Osteocyte (in vitro differentiated cells): ENCODE data around the gene DAP3. TPM values are rescaled to one million over a fixed set of nuclear protein-coding genes. Genes with fewer than 3 reads are reported as not detected.
"Not testable (repeated sequence)": the region's sequence is repeated elsewhere in the genome, so short reads cannot be mapped to it uniquely, and the experiment has no call there.

Experiments
- DNase-seq: peaks from one replicate; pipeline ENCODE4 v3.0.0; 2021; ENCODE audit warnings: mixed read lengths; ENCODE audit not compliant: unreplicated experiment; ENCODE audit errors: extremely low spot score
- H3K27ac Mint-ChIP-seq: one replicate; pipeline ENCODE4 v1.8.0; 2021; ENCODE audit warnings: mild to moderate bottlenecking, mixed read lengths; ENCODE audit not compliant: unreplicated experiment
- H3K27me3 Mint-ChIP-seq: one replicate; pipeline ENCODE4 v1.8.0; 2021; ENCODE audit warnings: mixed read lengths; ENCODE audit not compliant: unreplicated experiment
- H3K36me3 Mint-ChIP-seq: one replicate; pipeline ENCODE4 v1.8.0; 2021; ENCODE audit warnings: mixed read lengths; ENCODE audit not compliant: unreplicated experiment
- H3K4me1 Mint-ChIP-seq: one replicate; pipeline ENCODE4 v1.8.0; 2021; ENCODE audit warnings: mixed read lengths; ENCODE audit not compliant: unreplicated experiment
- H3K4me3 Mint-ChIP-seq: one replicate; pipeline ENCODE4 v1.8.0; 2021; ENCODE audit warnings: mild to moderate bottlenecking, moderate library complexity, mixed read lengths; ENCODE audit not compliant: unreplicated experiment
- H3K9me3 Mint-ChIP-seq: one replicate; pipeline ENCODE4 v1.8.0; 2021; ENCODE audit warnings: mixed read lengths; ENCODE audit not compliant: unreplicated experiment
- CTCF ChIP-seq: fragments of 200-600 bp; sonication (generic); IDR thresholded peaks from 2 replicates; pipeline ENCODE4 v1.5.0; 2021; ENCODE audit warnings: antibody characterized with exemption, mild to moderate bottlenecking, moderate library complexity
- total RNA-seq: library from RNA; stranded (reverse); gene quantifications from 2 replicates; pipeline ENCODE4 v1.2.1, GENCODE V29; 2021

The DAP3 gene
- total RNA-seq, 1 donor from 2014 or later = 78.0 TPM

DNA sequence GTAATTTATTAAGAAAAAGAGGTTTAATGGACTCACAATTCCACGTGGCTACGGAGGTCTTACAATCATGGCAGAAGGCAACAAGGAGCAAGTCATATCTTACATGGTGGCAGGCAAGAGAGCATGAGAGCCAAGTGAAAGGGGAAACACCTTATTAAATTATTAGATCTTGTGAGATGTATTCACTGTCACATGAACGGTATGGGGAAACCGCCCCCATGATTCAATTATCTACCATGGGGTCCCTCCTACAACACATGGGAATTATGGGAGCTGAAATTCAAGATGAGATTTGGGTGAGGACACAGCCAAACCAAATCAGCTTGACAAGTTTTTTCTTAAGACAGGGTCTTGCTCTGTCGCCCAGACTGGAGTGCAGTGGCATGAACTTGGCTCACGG is 14.3 kb downstream of the DAP3 start:
- no peak overlapping the region for H3K27ac Mint-ChIP-seq
- no peak for DNase-seq

DNA sequence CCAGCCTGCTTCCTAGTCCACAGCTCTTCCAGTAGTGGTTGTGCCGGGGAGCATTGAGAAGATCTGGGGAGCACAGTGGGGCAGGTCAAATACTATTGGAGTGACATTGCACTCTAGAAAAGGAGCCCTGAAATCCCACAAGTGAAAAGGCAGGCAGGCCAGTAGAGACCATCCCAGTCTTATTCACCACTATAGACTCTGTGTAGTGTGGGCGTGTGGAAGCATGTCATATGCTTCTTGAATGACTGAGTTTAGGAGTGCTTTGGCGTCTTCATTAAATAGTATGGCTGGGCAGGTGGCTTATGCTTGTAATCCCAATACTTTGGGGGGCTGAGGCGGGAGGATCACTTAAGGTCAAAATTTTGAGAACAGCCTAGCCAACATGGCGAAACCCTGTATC is 15.5 kb downstream of the DAP3 start:
- H3K27ac Mint-ChIP-seq, H3K4me1 Mint-ChIP-seq, H3K36me3 Mint-ChIP-seq, H3K9me3 Mint-ChIP-seq, H3K27me3 Mint-ChIP-seq, DNase-seq, H3K4me3 Mint-ChIP-seq: not testable (repeated sequence)

More for the DNA sequence above, 14.3 kb downstream of the DAP3 start:
- H3K36me3 Mint-ChIP-seq = no peaks in the 10 kb centered on the region
- no peaks in the 10 kb centered on the region for H3K27me3 Mint-ChIP-seq
- H3K9me3 Mint-ChIP-seq = no peaks in the 10 kb centered on the region
- H3K4me3 Mint-ChIP-seq = no peak overlapping the region
- peaks cover 6% of the 10 kb centered on the region for H3K4me1 Mint-ChIP-seq
- no peak for TF ChIP-seq CTCF

DNA sequence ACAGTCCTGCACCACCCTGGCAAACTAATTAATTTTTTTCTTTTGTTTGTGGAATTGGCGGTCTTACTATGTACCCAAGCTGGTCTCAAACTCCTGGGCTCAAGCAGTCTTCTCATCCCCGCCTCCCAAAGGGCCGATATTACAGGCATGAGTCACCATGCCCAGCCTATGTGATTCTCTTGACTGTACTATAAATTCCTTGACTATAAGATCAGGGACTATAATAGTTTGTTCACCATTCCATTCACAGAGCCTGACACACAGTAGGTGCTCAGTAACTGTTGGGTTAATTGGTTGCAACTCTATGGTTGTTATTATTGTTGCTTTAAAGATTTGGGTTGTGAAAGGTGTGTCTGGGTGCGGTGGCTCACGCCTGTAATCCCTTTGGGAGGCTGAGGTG is 17.2 kb downstream of the DAP3 start:
- peaks cover 5% of the 10 kb centered on the region for H3K4me1 Mint-ChIP-seq
- H3K27ac Mint-ChIP-seq = no peak overlapping the region
- peaks cover 4% of the 10 kb centered on the region for H3K36me3 Mint-ChIP-seq
- H3K4me3 Mint-ChIP-seq = no peak overlapping the region
- no peak for TF ChIP-seq CTCF
- peak; percentile 27 for DNase-seq
- no peaks in the 10 kb centered on the region for H3K9me3 Mint-ChIP-seq
- H3K27me3 Mint-ChIP-seq = no peaks in the 10 kb centered on the region

DNA sequence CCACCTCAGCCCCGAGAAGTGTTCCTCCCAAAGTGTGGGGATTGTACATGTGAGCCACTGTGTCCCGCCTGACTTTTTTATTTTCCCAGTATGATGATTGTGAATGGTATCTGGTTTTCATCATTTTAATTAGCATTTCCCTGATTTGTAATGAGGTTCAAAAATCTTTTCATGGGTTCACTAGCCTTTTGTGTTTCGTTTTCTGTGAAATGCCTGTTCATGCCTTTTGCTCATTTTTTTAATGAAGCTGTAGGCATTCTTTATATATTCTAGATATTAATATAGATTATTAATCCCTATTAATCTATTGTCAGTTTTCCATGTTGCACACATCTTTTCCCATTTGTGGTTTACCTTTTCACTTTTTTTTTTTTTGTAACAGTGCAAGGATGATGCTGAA is 20.5 kb downstream of the DAP3 start:
- Mint-ChIP-seq H3K27me3 (no peaks in the 10 kb centered on the region), H3K36me3 (peaks cover 18% of the 10 kb centered on the region), H3K9me3 (no peaks in the 10 kb centered on the region), H3K4me3 (no peak overlapping the region), H3K4me1 (peaks cover 5% of the 10 kb centered on the region), H3K27ac (no peak overlapping the region)
- no peak for TF ChIP-seq CTCF
- DNase-seq = no peak

- H3K27me3 Mint-ChIP-seq = not testable (repeated sequence)
- peaks cover 18% of the 10 kb centered on the region for H3K36me3 Mint-ChIP-seq
Observed at GRCh38 chr1:155711457-155711856, 22.6 kb downstream of the DAP3 start.

DNA sequence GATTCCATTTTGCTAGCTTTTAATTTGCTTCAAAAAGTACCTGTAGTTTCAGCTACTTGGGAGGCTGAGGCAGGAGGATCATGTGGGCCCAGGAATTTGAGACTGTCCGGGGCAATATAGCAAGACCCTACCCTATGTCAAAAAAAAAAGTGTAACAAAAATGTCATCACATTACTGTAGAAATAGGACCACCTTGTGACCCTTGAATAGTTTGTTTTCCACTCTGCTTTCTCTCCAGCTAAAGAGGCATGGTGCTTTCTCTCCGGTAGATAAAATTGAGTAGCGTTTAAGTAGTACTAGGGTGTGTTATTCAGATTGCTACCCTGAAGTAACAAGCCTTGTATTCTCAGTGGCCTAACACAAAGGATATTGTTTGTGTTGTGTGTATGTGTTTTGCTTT is 23.7 kb downstream of the DAP3 start:
- H3K4me3 Mint-ChIP-seq, H3K9me3 Mint-ChIP-seq, H3K27ac Mint-ChIP-seq, DNase-seq, H3K27me3 Mint-ChIP-seq, H3K4me1 Mint-ChIP-seq: not testable (repeated sequence)
- peaks cover 23% of the 10 kb centered on the region for H3K36me3 Mint-ChIP-seq

More at GRCh38 chr1:155711457-155711856, 22.6 kb downstream of the DAP3 start:
- not testable (repeated sequence) for H3K4me1 Mint-ChIP-seq, DNase-seq, H3K27ac Mint-ChIP-seq, H3K4me3 Mint-ChIP-seq, H3K9me3 Mint-ChIP-seq

DNA sequence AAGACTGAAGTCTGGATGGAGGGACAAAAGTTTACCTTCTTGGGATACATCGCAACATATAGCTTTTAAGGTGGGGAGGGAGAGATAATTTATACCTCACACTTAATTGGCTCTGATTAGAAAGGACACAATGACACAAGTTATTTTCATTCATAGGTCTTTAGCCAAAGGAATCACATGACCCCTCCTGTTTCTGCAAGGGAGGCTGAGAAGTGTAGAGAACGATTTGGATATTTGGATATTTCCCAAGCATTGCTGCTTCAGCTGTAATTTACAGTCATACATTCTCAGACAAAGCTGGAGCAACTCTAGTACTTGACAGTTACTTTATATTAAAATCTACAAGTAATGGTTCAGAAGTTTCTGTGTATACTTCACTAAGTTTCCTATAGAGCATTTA is 24.2 kb downstream of the DAP3 start:
- Mint-ChIP-seq H3K36me3 (peaks cover 26% of the 10 kb centered on the region), H3K9me3 (no peaks in the 10 kb centered on the region), H3K4me3 (no peak overlapping the region), H3K27me3 (no peaks in the 10 kb centered on the region), H3K4me1 (no peaks in the 10 kb centered on the region), H3K27ac (no peak overlapping the region)
- no peak for DNase-seq
- no peak for TF ChIP-seq CTCF

DNA sequence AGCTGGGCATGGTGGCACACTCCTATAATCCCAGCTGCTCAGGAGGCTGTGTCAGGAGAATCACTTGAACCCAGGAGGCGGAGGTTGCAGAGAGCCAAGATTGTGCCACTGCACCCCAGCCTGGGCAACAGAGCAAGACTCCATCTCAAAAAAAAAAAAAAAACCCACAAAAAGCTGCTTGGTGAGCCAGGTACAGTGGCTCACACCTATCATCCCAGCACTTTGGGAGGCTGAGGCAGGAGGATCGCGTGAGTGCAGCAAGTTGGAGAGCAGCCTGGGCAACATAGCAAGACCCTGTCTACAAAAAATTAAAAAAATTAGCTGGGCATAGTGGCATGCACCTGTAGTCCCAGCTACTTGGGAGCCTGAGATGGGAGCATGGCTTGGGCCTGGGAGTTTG is 26.2 kb downstream of the DAP3 start:
- H3K4me1 Mint-ChIP-seq, H3K27ac Mint-ChIP-seq, H3K9me3 Mint-ChIP-seq, DNase-seq, H3K4me3 Mint-ChIP-seq, H3K27me3 Mint-ChIP-seq: not testable (repeated sequence)
- H3K36me3 Mint-ChIP-seq = peaks cover 25% of the 10 kb centered on the region
